GM19468 (cell line): ENCODE results near the gene CD22.
"Not testable (repeated sequence)": the region's sequence is repeated elsewhere in the genome, so short reads cannot be mapped to it uniquely, and the experiment has no call there.

ENCODE experiments used
- ATAC-seq: cut with Tn5 transposase; IDR thresholded peaks from one replicate; pipeline ENCODE4 v1.9.1; 2021; ENCODE audit warnings: mild to moderate bottlenecking, moderate library complexity, moderate number of reproducible peaks; ENCODE audit not compliant: unreplicated experiment; ENCODE audit errors: extremely low read depth

The CD22 gene

DNA sequence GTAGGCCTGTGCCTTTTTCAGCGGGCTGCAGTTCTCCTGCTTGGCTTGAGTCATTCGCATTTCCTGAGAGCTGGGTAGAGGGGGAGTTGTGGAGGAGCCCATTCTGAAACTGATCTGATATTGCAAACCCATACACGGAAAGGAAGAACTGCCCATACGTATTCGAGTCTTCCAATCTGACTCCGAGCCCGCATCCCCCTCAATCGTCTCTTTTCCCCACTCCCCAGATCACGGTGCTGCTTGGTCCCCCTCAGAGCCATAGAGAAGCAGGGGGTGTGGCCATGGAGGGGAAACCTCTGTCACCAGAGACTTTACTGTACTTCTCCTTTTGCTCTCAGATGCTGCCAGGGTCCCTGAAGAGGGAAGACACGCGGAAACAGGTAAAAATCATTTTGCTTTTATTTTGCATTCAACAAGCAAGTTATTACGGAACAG lies at the start of gene CD22:
TSS of gene CD22 (plus strand) at position 337 of the 435 bp plus-strand sequence. CDS start 2,854 bp downstream, outside the sequence.
- ATAC-seq: no peak

GRCh38 chr19:35279374-35279773 lies 49.6 kb upstream of the CD22 start:
- no peak for ATAC-seq

DNA sequence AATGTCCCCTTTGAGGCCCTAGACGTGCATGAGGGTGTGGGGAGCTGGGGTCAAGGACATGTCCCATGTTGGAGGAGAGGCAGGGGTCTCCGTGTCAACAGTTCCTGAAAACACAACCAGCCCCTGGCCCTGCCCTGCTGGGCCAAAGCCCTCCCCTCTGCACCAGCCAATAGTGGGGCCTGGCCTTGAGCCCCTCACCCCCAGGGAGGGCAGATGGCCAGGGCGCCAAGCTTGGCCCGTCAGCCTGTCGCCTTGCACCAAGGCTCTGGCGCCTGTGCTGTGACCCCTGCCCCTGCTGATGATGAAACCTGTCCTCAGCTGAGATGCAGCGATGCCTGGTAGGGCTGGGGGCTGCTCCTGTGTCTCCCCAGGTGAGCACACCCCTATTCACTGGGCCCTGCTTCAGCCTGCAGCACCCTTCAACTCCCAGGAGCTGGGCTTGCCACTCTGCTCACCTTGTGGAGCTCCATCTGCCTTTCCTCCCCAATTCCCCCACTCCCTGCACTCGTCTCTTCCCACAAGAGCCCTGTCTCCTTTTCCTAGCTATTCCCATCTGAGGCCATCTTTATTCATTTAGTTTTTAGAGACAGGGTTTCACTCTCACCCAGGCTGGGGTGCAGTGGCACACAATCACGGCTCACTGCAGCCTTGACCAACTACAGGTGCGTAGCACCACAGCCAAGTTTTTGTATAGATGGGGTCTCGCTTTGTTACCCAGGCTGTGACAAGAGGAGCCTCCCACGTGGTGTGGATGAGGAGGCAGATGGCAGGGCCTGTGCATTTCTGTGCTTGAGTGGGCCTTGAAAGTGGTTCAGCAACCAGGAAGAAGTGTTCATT lies 48.8 kb upstream of the CD22 start:
- no peak for ATAC-seq

GRCh38 chr19:35281303-35281702 lies 47.7 kb upstream of the CD22 start:
- no peak for ATAC-seq

DNA sequence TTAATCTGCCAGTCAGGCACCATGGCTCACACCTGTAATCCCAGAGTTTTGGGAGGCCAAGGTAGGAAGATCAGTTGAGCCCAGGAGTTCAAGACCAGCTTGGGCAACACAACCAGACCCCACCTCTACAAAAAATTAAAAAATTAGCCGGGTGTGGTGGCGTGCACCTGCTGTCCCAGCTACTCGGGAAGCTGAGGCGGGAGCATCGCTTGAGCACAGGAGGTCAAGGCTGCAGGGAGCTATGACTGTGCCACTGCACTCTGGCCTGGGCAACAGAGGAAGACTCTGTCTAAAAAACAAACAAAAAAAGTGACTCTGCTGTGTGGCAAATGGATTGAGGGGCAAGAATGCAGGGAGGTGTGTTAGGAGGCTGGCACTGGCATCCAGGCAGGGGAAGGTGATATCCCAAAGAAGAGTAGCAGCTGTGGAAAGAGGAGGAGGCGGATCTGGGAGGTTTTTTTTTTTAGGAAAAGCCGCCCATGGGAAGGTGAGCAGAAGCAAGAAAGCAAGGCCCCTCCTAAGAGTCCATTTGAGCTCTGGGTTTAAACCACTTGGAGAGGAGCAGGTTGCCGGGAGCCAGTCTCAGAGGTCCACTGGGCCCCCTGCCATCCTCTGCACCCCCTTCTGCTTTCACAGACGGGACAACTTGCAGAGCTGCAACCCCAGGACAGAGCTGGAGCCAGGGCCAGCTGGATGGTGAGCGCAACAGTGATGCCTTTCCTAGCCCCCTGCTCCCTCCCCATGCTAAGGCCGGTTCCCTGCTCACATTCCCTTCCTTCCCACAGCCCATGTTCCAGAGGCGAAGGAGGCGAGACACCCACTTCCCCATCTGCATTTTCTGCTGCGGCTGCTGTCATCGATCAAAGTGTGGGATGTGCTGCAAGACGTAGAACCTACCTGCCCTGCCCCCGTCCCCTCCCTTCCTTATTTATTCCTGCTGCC lies 44.6 kb upstream of the CD22 start:
- no peak for ATAC-seq

DNA sequence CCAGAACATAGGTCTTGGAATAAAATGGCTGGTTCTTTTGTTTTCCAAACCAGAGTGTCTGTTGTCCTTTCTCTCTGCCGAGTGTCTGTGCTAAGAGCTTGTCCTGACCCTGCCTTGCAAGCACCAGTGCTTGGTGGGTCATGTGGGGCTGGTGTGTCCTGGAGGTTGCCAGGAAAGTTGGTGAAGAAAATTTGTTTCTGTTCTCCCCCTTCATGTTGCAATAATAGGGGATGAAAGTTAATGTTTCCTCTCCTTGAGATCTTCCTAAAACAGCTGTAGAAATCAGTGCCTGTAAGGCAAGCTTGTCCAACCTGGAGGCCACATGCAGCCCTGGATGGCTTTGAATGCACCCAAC lies 43.9 kb upstream of the CD22 start:
- no peak for ATAC-seq

DNA sequence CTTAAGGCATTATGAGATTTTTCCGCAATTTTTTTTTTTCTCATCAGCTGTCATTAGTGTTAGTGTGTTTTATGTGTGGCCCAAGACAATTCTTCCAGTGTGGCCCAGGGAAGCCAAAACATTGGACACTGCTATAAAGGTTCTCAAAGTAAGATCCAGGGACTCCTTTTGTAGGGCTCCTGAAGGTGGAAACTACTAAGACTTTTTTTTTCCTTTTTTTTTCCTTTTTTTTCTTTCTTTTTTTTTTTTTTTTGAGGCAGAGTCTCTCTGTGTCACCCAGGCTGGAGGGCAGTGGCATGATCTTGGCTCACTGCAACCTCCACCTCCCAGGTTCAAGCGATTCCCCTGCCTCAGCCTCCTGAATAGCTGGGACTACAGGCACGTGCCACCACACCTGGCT lies 43.5 kb upstream of the CD22 start:
- ATAC-seq: not testable (repeated sequence)

GRCh38 chr19:35286101-35286500 lies 42.9 kb upstream of the CD22 start:
- not testable (repeated sequence) for ATAC-seq

DNA sequence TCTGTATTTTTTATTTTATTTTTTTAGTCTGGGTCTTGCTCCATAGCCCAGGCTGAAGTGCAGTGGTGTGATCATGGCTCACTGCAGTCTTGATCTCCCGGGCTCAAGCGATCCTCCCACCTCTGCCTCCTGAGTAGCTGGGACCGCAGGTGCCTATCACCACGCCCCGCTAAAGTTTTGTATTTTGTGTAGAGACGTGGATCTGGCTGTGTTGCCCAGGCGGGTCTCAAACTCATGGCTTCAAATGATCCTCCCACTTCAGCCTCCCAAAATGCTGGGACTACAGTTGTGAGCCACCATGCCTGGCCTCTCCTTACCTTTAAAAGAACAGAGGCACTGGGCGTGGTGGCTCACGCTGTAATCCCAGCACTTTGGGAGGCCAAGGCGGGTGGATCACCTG lies 41.3 kb upstream of the CD22 start:
- ATAC-seq: no peak

- no peak for ATAC-seq
These were observed 40.7 kb upstream of the CD22 start for GRCh38 chr19:35288331-35288730.

- ATAC-seq: no peak
These were observed 40.1 kb upstream of the CD22 start for GRCh38 chr19:35288906-35289305.

DNA sequence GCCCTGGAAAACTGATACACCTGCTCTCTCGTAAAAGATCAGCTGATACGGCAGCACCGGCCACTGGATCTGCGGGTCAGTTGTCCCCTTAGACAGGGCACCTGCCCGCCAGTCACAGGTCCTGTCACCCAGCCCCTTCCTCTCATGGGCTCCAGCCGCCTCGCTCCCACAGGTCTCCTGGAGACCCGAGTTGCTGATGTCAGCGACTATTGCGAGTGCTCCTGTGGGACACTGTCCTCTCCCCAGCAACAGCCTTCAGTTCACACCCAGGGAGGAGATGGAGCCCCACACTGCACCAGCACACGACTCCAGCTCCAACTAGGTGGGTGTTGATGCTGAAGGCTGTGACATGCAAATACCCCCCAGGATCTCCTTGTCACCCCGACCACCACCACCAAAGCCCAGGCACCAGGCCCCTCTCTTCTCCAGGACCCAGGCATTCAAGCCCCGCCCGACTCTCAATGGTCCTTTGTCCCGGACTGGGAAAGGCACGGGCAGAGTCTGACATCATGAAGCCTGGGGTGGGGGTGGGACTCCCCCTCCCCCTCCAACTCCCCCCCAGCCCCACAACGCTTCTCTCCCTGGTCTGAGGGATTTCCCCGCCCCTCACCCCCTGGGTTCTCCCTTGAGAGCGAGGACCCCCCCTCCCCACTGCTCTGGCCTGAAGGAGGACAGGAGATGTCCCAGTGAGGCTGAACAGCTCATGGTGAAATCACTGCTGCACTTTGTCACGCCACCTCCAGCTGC lies 38.4 kb upstream of the CD22 start:
- ATAC-seq: no peak

- ATAC-seq: no peak
These were observed 37.7 kb upstream of the CD22 start for GRCh38 chr19:35291259-35291658.

DNA sequence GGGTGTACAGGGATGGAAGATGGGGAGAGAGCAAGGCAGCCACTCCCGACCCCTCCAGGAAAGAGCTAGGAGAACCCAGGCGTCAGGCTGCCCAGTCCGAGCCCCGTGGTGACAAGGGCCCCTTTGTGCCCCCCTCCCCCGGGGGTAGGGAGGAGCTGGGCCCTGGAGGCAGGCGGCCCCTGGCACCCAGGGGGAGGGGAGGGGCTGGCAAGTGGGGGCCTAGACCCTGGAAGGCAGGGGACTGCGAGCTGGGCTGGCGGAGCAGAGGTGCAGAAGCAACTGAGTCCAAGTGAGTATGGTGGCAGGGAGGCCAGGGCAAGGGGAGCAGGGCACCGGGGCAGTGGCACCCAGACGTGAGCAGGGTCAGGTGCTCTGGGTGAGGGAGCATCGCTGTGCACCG lies 37.1 kb upstream of the CD22 start, which contains the start of gene MAG:
TSS of gene MAG (plus strand) at position 246 of the 400 bp plus-strand sequence. CDS start 3,248 bp downstream, outside the sequence.
- no peak for ATAC-seq

DNA sequence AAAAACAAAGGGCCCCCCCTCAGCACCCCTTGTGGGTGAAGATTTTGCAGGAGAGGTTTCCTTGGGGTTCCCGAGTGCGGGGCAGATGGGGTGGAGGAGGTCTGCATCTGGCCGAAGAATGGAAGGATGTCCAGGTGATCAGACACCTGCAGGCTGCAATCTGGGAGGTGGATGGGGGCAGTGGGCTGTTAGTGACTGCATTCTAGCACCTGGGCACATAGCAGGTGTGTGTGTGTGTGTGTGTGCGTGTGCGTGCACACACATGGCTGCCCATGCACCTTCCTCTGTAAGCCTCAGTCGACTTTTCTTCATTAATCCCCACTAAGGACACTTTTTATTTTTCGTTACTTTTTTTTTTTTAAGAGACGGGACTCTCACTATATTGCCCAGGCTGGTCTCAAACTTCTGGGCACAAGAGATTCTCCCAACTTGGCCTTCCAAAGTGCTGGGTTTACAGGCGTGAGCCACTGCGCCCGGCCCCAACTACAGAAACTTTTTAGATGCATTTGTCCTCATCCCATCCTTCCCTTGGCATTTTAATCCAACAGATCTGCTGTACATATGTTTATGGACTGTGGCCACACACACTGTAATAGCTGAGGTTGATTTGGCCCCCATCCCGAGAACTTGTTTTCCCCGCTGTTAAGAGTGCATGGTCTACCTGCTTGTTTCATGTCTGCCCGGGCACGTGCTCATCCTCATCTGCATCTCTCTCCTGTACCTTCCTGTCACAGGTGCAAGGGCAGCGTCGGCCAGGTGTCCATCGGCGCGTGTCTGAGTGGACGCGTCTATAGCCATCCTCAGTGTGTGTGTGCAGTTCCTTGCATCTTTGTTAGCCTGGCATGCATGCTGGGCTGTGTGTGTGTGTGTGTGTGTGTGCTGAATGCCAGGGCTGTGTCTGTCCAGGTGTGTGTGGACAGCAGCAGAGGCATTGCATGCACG lies 36.3 kb upstream of the CD22 start:
- no peak for ATAC-seq

- ATAC-seq: no peak
These were observed 35.6 kb upstream of the CD22 start for GRCh38 chr19:35293363-35293739.

DNA sequence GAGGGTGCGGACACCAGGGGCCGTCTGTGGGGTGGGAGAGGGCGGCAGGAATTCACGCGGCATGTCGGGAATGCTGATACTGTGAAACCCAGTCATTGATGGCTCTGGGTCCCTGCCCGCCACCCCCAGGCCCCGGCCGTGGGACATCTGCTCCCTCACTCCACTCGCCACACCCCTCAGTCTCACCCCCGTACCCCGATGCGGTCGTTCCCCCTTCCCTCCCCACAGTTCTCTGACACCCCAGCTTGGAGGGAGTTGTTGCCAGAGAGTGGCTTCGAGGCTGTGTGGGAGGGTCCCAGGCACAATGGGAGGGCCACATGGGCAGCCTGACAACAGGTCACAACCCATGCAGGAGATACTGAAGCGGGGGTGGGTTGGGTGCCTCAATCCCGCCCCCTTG lies 35.2 kb upstream of the CD22 start:
- ATAC-seq: no peak

DNA sequence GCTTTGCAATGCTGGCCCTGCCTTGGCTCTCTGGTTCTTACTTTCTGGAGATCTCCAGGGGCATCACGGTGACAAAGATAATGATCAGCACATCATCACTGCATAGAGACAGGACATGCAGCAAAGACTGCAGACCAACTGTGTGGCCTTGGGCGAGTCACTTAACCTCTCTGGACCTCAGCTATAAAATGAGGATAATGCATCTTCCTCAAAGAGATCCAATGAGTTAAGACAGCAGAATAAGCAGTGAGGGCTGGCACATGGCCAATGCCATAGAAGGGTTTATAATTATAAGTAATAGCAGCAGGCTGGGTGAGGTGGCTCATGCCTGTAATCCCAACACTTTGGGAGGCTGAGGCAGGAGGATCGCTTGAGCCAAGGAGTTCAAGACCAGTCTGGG lies 34.7 kb upstream of the CD22 start:
- no peak for ATAC-seq
